Stomach (tissue), 4 donors: Measurements from ENCODE around the gene HSPB9.

Source experiments
- EP300 ChIP-seq: sonication (generic); formaldehyde crosslinking; IDR thresholded peaks from one replicate; pipeline ENCODE4 v1.6.1; 2017; ENCODE audit warnings: antibody characterized with exemption
- POLR2A ChIP-seq, 4 donors: fragments of 450-650 bp; IDR thresholded peaks; one replicate each; pipeline ENCODE4 v1.6.1; 2016; ENCODE audit warnings: antibody characterized with exemption in 4 of 4, control low read depth in 2 of 4, mild to moderate bottlenecking in 1 of 4, moderate library complexity in 1 of 4
- POLR2AphosphoS5 ChIP-seq, 3 donors: sonication (generic); formaldehyde crosslinking; IDR thresholded peaks; one replicate each; pipeline ENCODE4 v1.6.1; 2016; ENCODE audit warnings: antibody characterized with exemption in 3 of 3
- TF ChIP-seq, protein P1 (sequence below), 7 experiments: fragments of 450-650 bp in 4 of 7; fragments of 200-600 bp in 3 of 7; sonication (generic) in 3 of 7; IDR thresholded peaks; one replicate each; pipeline ENCODE4 v1.5.1; 2016 to 2019; ENCODE audit warnings: antibody characterized with exemption in 7 of 7, control low read depth in 2 of 7, mild to moderate bottlenecking in 1 of 7

DNA sequence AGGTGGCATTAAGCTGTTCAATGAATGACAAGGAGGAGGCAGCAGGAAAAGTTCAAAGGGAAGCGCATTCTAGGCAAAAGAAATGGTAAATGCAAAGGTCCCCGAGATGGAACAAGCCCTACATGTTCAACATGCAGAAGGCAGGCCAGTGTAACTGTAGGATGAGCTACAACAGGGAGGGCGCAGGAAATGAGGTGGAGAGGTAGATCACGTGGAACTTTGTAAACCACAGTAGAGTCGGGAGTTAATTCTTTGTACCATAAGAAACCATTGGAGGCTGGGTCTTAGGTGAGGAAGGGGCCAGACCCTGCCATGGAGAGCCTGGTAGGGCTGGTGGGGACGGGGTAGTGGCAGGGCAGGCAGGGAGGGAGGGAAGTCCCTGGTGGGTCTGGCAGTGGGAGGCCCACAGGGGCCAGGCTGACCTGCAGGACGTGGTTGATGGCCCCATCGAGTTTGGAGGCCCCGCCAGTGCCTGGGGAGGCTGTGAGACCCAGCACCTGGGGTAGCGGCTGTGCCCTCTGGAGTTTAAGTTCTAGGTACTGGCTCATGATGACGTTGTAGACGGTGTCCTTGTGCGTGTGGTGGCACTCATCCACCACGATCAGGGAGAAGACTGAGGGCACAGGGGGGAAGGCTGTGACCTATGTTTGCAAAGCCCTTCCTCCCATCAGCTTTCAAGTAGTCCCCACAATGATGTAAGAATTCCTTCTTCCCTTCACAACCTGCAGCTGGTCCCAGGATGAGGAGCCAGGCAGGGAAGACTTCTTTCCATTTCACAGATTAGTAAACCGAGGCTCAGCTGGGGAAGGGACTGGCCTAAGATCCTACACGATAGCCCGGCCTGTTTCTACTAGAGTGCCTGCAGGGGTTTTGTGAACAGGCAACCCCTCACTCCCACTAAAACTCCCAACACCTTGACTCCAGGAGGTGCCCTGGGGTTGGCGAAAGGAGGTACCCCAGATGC lies 12.0 kb upstream of the HSPB9 start:
- TF ChIP-seq, protein P1, sequence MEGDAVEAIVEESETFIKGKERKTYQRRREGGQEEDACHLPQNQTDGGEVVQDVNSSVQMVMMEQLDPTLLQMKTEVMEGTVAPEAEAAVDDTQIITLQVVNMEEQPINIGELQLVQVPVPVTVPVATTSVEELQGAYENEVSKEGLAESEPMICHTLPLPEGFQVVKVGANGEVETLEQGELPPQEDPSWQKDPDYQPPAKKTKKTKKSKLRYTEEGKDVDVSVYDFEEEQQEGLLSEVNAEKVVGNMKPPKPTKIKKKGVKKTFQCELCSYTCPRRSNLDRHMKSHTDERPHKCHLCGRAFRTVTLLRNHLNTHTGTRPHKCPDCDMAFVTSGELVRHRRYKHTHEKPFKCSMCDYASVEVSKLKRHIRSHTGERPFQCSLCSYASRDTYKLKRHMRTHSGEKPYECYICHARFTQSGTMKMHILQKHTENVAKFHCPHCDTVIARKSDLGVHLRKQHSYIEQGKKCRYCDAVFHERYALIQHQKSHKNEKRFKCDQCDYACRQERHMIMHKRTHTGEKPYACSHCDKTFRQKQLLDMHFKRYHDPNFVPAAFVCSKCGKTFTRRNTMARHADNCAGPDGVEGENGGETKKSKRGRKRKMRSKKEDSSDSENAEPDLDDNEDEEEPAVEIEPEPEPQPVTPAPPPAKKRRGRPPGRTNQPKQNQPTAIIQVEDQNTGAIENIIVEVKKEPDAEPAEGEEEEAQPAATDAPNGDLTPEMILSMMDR (IDR thresholded peaks at IDR 0.05) = no peak
- TF ChIP-seq POLR2A (IDR thresholded peaks at IDR 0.05) = no peak
- no peak for TF ChIP-seq EP300
- TF ChIP-seq POLR2AphosphoS5 (IDR thresholded peaks at IDR 0.05) = no peak
